Stimulated activated CD8-positive, alpha-beta memory T cell treated with anti-CD3 and anti-CD28 coated beads, Interleukin-4, amount 100 ng/mL, for 24 hours (primary cell): ENCODE results near the gene EBNA1BP2.
A peak's percentile ranks its signal among the peaks of the same experiment; 100 is the strongest.
"Not testable (repeated sequence)": the region's sequence is repeated elsewhere in the genome, so short reads cannot be mapped to it uniquely, and the experiment has no call there.

Experiments
- DNase-seq: peaks from one replicate; pipeline ENCODE4 v3.0.0-alpha.2; 2020; ENCODE audit warnings: low read depth

Gene EBNA1BP2

DNA sequence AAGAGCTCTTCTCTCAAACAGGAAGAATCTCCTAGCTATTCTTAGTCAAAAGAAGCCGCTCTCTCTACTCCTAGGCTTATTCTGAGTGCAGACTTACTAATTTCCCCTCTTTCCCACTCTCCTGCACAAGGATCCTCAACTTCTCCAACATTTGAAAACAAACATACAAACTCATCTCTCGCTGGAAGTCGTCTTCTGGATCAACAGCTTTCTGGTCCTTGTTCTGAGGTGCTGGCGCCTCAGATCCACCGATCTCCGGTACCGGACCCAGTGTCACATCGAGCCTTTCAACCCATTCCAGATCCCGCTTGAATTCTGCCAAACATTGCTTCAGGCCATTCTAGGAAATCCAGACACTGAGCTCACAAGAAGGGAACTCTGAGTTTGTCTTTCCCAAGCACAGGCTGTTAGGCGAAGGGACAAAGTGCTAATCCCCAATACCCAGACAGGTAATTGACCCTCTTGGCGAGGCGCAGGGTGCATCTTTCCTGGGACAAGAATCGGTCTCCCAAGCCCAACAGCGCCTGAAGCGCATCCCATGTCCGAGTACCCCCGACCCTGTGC lies 696 bp downstream of the EBNA1BP2 start:
- no peak for DNase-seq

DNA sequence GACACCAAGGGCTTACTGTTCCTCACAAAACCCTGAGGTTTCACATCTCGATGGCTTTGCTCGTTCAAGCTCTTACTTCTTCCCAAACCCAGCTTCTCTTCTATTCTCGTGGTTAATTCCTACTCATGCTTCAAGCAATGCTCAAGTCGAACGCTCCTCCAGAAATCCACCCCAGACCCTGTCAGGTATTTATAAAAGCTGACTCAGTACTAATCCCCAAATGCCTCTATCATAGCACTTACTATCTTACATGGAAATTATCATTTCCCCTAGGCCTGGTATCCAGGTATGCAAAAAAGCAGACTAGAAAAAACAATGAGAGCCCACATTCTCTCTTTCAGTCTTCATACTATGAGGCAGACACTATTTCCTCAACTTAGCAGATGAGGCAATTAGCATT lies 6.3 kb downstream of the EBNA1BP2 start:
- no peak for DNase-seq

DNA sequence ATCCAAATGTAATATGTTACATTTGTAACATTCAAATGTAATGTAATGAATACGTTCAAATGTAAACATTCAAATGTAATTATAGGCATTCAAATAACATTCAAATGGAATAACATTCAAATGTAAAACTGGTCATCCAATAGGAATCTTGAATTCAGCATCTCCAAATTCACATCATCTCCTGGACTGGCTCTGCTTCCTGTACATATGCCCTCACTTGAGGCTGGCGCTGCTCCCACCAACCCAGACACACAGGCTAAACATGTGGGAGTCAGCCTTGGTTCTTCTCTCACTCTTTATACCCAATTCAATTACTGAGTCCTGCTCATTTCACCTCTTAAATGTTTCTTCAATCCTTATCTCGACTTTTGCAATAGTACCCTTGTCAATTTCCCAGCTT lies 6.9 kb downstream of the EBNA1BP2 start:
- no peak for DNase-seq

DNA sequence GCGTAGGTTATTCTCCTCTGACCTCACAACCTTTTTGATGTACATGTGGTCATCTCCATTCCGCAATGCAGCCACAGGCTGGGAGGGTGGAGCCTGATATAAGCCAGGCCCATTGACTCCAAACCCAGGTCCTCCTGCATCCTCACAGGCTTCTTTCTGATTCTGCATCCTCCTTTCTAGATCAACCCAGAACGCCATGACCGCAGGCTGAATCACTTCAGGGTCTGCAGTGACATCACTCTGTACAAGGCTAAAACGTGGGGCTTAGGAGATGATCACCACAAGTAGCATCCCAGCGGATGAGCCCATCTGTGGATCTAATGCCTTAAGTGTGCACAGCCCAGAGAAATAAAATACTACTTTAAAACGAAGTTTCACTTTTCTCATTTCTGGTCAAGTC lies 16.1 kb downstream of the EBNA1BP2 start:
- DNase-seq: no peak

GRCh38 chr1:43153443-43153842 lies 18.6 kb downstream of the EBNA1BP2 start:
- DNase-seq: no peak

GRCh38 chr1:43152866-43153265 lies 19.2 kb downstream of the EBNA1BP2 start:
- no peak for DNase-seq

DNA sequence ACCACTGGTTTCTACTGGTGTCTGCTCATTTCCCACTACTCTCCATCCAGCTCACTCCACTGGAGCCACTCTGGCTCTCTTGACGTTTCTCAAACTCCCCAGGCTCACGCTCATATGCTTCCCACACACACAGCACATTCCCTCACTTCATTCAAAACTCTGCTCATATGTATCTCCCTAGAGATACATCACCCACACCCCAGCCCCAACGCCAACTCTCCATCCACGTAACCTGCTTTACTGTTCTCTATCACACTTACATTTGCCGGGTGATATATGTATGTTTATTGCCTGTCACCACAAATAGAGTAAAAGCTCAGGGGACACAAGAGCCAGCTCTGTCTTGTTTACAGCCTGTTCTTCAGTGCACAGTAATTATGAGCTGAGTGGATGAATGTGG lies 22.2 kb downstream of the EBNA1BP2 start:
- DNase-seq: no peak

DNA sequence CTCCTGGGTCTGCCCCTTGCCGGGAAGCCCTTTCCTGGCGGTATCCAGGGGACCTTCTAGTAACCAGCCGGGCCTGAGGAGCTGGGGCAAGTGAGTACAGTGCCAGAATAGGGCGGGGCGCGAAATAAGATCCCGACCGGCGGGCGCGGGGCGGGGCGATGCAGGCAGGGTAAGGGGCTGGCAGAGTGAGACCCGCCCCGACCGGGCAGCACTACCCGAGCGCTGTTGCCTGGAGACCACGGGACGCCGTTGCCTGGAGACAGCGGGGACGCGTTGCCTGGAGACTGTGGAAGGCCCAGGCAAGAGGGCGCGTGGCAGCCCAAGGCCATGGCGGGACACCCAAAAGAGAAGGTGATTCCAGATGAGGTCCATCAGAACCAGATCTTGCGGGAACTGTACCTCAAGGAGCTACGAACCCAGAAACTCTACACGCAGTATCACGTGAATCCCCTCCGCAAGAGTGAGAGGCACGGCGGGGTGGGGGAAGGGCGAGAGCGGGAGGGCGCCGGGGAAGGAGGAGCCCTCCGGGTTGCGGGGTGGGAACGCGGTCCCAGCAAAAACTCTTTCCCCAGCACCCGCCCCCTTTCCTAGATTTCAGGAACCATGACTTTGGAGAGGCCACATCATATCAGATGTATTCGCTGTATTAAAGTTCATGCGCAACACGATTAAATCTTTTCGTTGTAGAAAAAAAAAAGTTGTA lies 24.3 kb downstream of the EBNA1BP2 start:
- peak; percentile 18 for DNase-seq

GRCh38 chr1:43144237-43144636 lies 27.9 kb downstream of the EBNA1BP2 start:
- DNase-seq: no peak

GRCh38 chr1:43143441-43143888 lies 28.6 kb downstream of the EBNA1BP2 start:
- DNase-seq: no peak

DNA sequence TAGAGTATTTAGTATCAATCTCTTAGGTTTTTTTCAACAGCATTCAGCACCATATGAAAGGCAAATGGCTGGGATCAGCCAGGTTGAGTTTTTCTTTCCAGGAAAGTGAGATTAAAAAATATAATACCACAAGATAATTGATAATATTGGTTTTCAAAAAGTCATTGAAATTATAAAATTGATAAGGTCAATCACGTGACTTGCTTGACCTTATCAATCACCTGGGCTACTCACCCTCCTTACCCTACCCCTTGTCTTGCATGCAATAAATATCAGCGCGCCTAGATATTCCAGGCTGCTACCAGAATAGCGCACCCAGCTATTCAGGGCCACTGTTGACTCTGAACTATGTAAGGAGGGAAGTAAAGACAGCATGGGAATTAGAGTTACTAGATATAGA lies 31.5 kb downstream of the EBNA1BP2 start:
- no peak for DNase-seq

DNA sequence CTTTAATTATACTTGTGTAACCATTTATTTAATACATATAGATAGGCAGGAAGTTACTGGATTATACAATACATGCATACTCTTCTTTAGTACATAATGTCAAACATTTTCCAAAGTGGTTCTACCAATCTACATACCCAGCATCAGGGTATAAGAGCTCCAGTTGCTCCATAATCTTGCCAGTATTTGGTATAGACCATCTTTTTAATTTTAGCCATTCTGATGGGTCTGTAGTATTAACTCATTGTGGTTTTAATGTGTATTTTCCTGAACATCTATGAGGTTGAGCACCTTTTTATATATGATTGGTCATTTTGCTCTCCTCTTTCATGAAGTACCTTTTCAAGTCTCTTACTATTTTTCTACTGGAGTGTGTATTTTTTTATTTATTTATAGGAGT lies 32.1 kb downstream of the EBNA1BP2 start:
- DNase-seq: no peak

- DNase-seq: not testable (repeated sequence)
These were observed 32.8 kb downstream of the EBNA1BP2 start for GRCh38 chr1:43139295-43139694.

DNA sequence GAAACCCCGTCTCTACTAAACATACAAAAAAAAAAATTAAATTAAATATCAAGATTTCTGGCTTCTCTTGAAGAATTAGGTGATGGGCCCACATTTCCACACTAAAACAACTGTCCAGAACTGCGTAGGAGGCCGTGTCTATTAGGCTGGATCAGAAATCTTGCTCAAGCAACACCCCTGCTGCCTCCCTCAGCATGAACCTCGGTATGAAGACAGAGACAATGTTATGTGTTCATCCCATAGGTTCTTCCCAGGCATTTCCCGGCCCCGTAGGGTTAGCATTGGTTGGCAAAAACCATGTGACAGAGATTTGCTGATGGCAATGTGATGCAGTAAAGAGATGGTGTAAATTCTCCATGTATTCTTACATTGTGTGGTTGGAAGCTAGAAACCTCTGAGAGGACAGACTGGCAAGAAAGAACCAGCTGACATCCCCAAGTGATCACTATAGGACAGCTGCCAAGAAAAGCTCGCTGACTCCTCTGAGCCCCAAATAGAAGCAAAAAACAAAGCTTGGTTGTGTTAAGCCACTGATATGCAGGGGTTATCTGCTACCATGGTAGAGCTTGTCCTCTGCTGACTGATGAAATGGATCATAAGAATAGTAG lies 34.5 kb downstream of the EBNA1BP2 start:
- no peak for DNase-seq

- DNase-seq: no peak
These were observed 36.0 kb downstream of the EBNA1BP2 start for GRCh38 chr1:43135857-43136781.

DNA sequence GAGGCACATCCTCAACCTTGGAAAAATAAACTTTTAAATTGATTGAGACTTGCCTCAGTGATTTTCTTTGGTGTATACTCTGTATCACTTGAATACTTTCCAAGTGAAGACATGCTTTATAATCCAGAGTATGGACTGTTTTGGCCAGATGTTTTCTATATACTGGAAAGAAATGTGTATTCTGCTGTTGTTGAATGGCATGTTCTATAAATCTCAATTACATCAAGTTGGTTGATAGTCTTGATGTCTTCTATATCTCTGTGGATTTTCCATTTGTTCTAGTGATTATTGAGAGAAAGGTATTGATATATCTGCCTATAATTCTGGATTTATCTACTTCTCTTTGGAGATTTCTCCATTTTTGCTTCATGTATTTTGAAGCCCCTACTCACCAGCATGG lies 37.5 kb downstream of the EBNA1BP2 start:
- DNase-seq: no peak

- no peak for DNase-seq
These were observed 38.0 kb downstream of the EBNA1BP2 start for GRCh38 chr1:43134068-43134467.

DNA sequence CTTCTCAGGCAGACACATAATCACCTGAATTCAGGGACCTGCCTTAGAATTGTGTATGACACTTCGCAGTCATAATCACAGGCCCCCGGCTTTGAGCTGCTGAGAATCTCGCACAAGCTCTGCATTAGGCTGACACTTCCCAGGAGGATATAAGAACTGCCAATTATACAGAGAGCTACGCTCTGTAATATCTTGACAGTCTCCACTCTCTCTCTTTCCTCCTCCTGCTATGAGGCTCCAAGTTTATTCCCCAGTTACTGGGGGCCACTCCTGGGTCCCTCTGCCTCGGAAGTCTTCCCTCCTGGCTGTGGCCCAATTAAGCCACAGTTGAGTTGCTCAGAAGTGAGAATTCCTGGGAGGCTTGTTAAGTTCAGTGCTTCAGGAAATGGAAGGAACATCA lies 42.7 kb downstream of the EBNA1BP2 start:
- no peak for DNase-seq

DNA sequence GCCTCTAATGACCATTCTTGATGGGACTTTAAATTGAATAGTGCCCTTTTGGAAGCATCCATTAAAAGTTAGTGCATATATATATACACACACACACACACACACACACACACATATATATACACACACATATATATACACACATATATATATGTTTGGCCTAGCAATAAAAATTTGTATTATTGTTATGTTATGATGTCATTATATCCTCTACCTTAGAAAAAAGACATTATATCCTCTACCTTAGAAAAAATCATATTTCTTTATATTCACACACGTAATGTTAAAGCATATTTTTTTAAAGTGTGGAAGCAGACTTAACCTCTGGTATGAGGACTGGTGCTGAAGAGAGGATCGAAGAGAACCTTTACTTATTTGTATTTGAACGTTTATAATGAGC lies 43.3 kb downstream of the EBNA1BP2 start:
- DNase-seq: no peak

- no peak for DNase-seq
These were observed 49.1 kb downstream of the EBNA1BP2 start for GRCh38 chr1:43123031-43123430.

GRCh38 chr1:43121256-43121900 lies 50.7 kb downstream of the EBNA1BP2 start:
- DNase-seq: no peak
